Activated naive CD4-positive, alpha-beta T cell treated with anti-CD3 and anti-CD28 coated beads for 36 hours (primary cell): ENCODE measurements around the gene FBXO45. TPM values are rescaled to one million over a fixed set of nuclear protein-coding genes. Genes with fewer than 3 reads are reported as not detected.
"Not testable (repeated sequence)": the region's sequence is repeated elsewhere in the genome, so short reads cannot be mapped to it uniquely, and the experiment has no call there.

Source experiments
- CTCF ChIA-PET: fragments of 350-600 bp; sonication (Branson Sonifier 250); formaldehyde crosslinking; loops from one replicate; lab custom pipeline; 2021; ENCODE audit warnings: antibody characterized with exemption; lab: Charles Lee
- DNase-seq: peaks from one replicate; pipeline ENCODE4 v3.0.0-alpha.2; 2020
- H3K27ac Mint-ChIP-seq: one replicate; pipeline ENCODE4 v1.8.0; 2021; ENCODE audit warnings: mild to moderate bottlenecking, mixed read lengths
- H3K27me3 Mint-ChIP-seq: one replicate; pipeline ENCODE4 v1.8.0; 2021; ENCODE audit warnings: low read depth, mixed read lengths
- H3K36me3 Mint-ChIP-seq: one replicate; pipeline ENCODE4 v1.8.0; 2021; ENCODE audit warnings: low read depth, mixed read lengths
- H3K4me1 Mint-ChIP-seq: one replicate; pipeline ENCODE4 v1.8.0; 2021; ENCODE audit warnings: low read depth, mixed read lengths
- H3K4me3 Mint-ChIP-seq: one replicate; pipeline ENCODE4 v1.8.0; 2021; ENCODE audit warnings: mild to moderate bottlenecking, moderate library complexity, mixed read lengths
- H3K9me3 Mint-ChIP-seq: one replicate; pipeline ENCODE4 v1.8.0; 2021; ENCODE audit warnings: mixed read lengths
- intact Hi-C: fragments of 100-400 bp; cut with micrococcal nuclease; formaldehyde crosslinking; loops from one replicate; pipeline ENCODE4 v1.15.1; 2023
- total RNA-seq, 2 experiments: library from RNA; stranded (reverse); gene quantifications; one replicate each; pipeline ENCODE4 v1.2.3, GENCODE V29; 2021

Gene FBXO45
- total RNA-seq, 2 experiments from 2014 or later, result 11.8 to 12.8 TPM

- H3K36me3 Mint-ChIP-seq, result no peaks in the 10 kb centered on the region
- no peaks in the 10 kb centered on the region for H3K9me3 Mint-ChIP-seq
- no peak overlapping the region for H3K27ac Mint-ChIP-seq
- H3K4me1 Mint-ChIP-seq, result no peaks in the 10 kb centered on the region
- H3K27me3 Mint-ChIP-seq, result peaks cover 2% of the 10 kb centered on the region
- CTCF ChIA-PET, result interaction anchor here (0.6 to 3.1 kb wide), 11 partner anchors 8 to 199 kb away, joined by 3 to 12 read pairs (median 3); no protein-coding TSS in a partner anchor
- DNase-seq, result peak; percentile 83
- H3K4me3 Mint-ChIP-seq, result no peak overlapping the region
- intact Hi-C loops, result loop anchor here (1.0 to 2.0 kb wide), 5 partner anchors 31 to 431 kb away; partner anchors contain the start of genes FBXO45, PIGZ and WDR53
Observed at GRCh38 chr3:196537319-196537984, 31.0 kb upstream of the FBXO45 start.

DNA sequence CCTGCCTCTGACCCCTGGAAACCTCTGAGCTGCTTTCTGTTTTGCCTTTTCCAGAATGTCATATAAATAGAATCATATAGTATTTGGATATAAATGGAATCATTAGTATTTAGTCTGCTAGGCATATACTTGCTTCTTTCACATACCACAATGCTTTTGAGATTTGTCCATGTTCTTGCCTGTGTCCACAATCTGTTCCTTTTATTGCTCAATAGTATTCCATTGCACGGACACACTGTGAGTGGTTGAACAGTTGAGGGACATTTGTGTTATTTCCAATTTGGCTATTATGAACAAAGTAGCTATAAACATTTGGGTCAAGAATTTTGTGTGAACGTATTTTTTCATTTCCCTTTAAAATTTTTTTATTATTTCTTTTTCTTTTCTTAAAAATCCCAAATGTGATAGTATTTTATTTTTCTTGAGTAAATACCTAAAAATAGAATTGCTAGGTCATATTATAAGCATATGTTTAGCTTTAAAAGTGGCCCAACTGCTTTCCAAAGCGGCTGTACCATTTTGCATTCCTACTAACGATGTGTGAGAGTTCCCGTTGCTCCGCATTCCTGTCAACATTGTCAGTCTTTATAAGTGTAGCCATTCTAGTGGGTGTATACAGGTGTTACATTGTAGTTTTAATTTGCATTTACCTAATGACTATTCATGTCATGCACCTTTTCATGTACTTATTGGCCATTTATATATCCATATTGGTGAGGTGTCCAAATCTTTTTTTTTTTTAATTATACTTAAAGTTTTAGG, 26.6 kb upstream of the FBXO45 start:
- no peaks in the 10 kb centered on the region for H3K4me1 Mint-ChIP-seq
- H3K27ac Mint-ChIP-seq, result no peak overlapping the region
- no peak for DNase-seq
- CTCF ChIA-PET, result interaction anchor here (0.6 to 1.4 kb wide), 6 partner anchors 13 to 468 kb away, joined by 4 to 8 read pairs (median 4); no protein-coding TSS in a partner anchor
- H3K36me3 Mint-ChIP-seq, result no peaks in the 10 kb centered on the region
- peaks cover 2% of the 10 kb centered on the region for H3K27me3 Mint-ChIP-seq
- no peak overlapping the region for H3K4me3 Mint-ChIP-seq
- H3K9me3 Mint-ChIP-seq, result no peaks in the 10 kb centered on the region
- intact Hi-C loops, result no loop called here

DNA sequence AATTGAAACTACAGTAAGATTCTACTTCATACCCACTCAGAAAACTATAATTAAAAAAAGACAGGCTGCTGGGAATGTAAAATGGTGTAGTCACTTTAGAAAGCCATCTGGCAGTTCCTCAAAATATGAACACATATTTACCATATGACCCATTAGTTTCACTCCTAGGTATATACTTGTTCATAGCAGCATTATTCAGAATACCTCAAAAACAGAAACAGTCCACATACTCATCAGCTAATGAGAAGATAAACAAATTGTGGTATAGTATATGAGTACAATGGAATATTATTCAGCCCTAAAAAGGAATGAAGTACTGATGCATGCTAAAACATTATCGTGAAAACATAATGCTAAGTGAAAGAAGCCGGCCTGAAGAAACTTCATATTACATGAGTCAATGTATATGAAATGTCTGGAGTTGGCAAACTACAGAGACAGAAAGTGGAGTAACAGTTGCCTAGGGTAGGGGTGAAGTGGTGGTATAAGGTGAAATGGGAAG, 23.9 kb upstream of the FBXO45 start:
- Mint-ChIP-seq H3K4me3 (no peak overlapping the region), H3K9me3 (peaks cover 10% of the 10 kb centered on the region), H3K4me1 (no peaks in the 10 kb centered on the region), H3K36me3 (peaks cover 3% of the 10 kb centered on the region), H3K27me3 (peaks cover 2% of the 10 kb centered on the region), H3K27ac (no peak overlapping the region)
- intact Hi-C loops, result no loop called here
- no peak for DNase-seq
- CTCF ChIA-PET, result no interaction called here

DNA sequence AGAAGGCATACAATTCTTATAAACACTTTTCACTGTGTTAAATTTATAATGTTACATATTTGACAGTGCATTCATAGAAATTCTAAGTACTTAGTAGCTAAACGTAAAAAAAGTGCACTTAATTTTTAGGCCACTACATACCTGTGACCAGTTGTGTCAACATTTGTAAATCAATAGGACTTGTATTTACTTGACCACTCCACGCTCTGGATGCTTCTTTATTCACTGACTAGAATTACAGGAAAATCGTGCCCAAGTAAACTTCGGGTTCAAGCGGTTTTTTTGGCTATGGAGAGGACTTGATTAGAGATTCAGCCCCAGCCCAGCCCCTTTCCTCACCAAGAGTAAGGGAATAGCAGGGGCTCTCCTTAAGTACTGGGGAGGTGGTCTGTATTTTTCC, 21.9 kb upstream of the FBXO45 start:
- CTCF ChIA-PET, result interaction anchor here (1.0 kb wide), 1 partner anchor 27 kb away, joined by 3 read pairs; no protein-coding TSS in a partner anchor
- intact Hi-C loops, result no loop called here
- peaks cover 8% of the 10 kb centered on the region for H3K36me3 Mint-ChIP-seq
- H3K27me3 Mint-ChIP-seq, result peaks cover 2% of the 10 kb centered on the region
- H3K4me3 Mint-ChIP-seq, result no peak overlapping the region
- no peak for DNase-seq
- H3K4me1 Mint-ChIP-seq, result no peaks in the 10 kb centered on the region
- no peak overlapping the region for H3K27ac Mint-ChIP-seq
- H3K9me3 Mint-ChIP-seq, result peaks cover 20% of the 10 kb centered on the region

DNA sequence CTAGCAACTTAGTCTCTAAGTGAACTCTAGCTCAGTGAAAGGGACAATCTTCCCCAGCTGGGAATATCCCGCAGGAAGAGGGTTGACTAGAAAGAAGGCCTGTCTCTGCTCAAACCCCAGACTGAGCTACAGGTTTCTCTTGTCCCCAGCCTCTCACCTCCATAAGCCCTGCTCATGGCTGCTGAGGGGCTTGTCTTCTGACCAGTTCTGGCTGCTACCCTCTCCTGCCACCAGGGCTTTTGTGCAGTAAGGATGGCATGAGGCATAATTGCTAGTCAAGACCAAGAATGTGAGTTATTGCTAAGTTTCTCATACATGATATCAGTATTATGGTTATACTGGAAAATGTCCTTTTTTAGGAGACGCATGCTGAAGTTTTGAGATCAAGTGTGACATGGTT, 21.4 kb upstream of the FBXO45 start:
- CTCF ChIA-PET, result interaction anchor here (0.5 to 1.0 kb wide), 3 partner anchors 23 to 35 kb away, joined by 3 to 4 read pairs (median 3); no protein-coding TSS in a partner anchor
- H3K4me3 Mint-ChIP-seq, result no peak overlapping the region
- H3K27ac Mint-ChIP-seq, result no peak overlapping the region
- peaks cover 8% of the 10 kb centered on the region for H3K36me3 Mint-ChIP-seq
- DNase-seq, result no peak
- H3K27me3 Mint-ChIP-seq, result peaks cover 2% of the 10 kb centered on the region
- H3K4me1 Mint-ChIP-seq, result no peaks in the 10 kb centered on the region
- H3K9me3 Mint-ChIP-seq, result peaks cover 20% of the 10 kb centered on the region
- intact Hi-C loops, result no loop called here

DNA sequence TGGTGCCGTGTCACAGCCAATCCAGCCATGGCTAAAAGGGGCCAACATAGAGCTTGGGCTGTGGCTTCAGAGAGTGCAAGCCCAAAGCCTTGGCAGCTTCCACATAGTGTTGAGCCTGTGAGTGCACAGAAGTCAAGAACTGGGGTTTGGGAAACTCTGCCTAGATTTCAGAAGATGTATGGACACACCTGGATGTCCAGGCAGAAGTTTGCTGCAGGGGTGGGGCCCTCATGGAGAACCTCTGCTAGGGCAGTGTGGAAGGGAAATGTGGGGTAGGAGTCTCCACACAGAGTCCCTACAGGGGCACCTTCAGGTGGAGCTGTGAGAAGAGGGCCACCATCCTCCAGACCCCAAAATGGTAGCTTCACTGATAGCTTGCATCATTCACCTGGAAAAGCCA, 19.1 kb upstream of the FBXO45 start:
- H3K27me3 Mint-ChIP-seq, H3K27ac Mint-ChIP-seq, H3K4me1 Mint-ChIP-seq, H3K4me3 Mint-ChIP-seq, intact Hi-C loops, H3K36me3 Mint-ChIP-seq, DNase-seq: not testable (repeated sequence)
- CTCF ChIA-PET, result interaction anchor here (0.7 kb wide), 1 partner anchor 11 kb away, joined by 3 read pairs; no protein-coding TSS in a partner anchor
- peaks cover 20% of the 10 kb centered on the region for H3K9me3 Mint-ChIP-seq

DNA sequence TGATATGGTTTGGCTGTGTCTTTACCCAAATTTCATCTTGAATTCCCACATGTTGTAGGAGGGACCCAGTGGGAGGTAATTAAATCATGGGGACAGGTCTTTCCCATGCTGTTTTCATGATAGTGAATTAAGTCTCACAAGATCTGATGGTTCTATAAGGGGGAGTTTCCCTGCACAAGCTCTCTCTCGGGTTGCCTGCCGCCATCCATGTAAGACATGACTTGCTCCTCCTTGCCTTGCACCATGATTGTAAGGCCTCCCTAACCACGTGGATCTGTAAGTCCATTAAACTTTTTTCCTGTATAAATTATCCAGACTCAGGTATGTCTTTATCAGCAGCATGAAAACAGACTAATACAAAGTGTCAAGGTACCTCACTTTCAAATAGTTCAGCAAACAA, 18.3 kb upstream of the FBXO45 start:
- H3K4me1 Mint-ChIP-seq, H3K4me3 Mint-ChIP-seq, H3K27me3 Mint-ChIP-seq, DNase-seq, H3K36me3 Mint-ChIP-seq, H3K27ac Mint-ChIP-seq, intact Hi-C loops, CTCF ChIA-PET: not testable (repeated sequence)
- H3K9me3 Mint-ChIP-seq, result peaks cover 20% of the 10 kb centered on the region

GRCh38 chr3:196552253-196552652, 16.2 kb upstream of the FBXO45 start:
- Mint-ChIP-seq H3K36me3 (peaks cover 8% of the 10 kb centered on the region), H3K4me1 (peaks cover 2% of the 10 kb centered on the region), H3K4me3 (no peak overlapping the region), H3K27me3 (no peaks in the 10 kb centered on the region), H3K9me3 (peaks cover 20% of the 10 kb centered on the region), H3K27ac (no peak overlapping the region)
- no peak for DNase-seq
- intact Hi-C loops, result no loop called here
- CTCF ChIA-PET, result no interaction called here

- CTCF ChIA-PET, result interaction anchor here (1.3 to 1.7 kb wide), 2 partner anchors 25 to 30 kb away, joined by 3 to 4 read pairs; no protein-coding TSS in a partner anchor
- DNase-seq, result no peak
- Mint-ChIP-seq H3K4me3 (no peak overlapping the region), H3K36me3 (peaks cover 8% of the 10 kb centered on the region), H3K4me1 (peaks cover 2% of the 10 kb centered on the region), H3K27me3 (no peaks in the 10 kb centered on the region), H3K9me3 (peaks cover 15% of the 10 kb centered on the region), H3K27ac (no peak overlapping the region)
- intact Hi-C loops, result no loop called here
Observed at GRCh38 chr3:196553551-196553950, 14.9 kb upstream of the FBXO45 start.

DNA sequence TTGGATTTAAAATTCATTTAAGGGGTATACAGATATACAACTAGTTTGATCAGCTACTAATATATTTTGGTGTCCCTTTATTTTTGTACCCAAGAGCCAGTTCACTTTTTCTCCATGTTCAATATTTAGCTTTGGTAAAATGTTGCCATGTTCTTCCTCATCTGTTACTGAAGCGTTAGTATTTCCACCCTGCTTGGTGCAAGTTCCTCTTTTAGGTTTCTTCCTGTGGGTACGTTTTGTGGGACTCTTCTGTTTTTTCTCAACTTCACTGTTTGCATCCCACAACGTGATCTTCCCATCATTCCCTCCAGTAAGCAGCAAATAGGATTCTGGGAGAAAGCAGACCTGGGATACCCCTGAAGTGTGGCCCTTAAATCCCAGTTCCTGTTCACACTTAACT, 14.3 kb upstream of the FBXO45 start:
- H3K4me1 Mint-ChIP-seq, result peaks cover 2% of the 10 kb centered on the region
- H3K4me3 Mint-ChIP-seq, result no peak overlapping the region
- intact Hi-C loops, result no loop called here
- peaks cover 9% of the 10 kb centered on the region for H3K36me3 Mint-ChIP-seq
- no peak for DNase-seq
- H3K9me3 Mint-ChIP-seq, result peaks cover 13% of the 10 kb centered on the region
- no peaks in the 10 kb centered on the region for H3K27me3 Mint-ChIP-seq
- CTCF ChIA-PET, result interaction anchor here (1.3 to 2.9 kb wide), 3 partner anchors 16 to 31 kb away, joined by 3 to 12 read pairs (median 4); no protein-coding TSS in a partner anchor
- H3K27ac Mint-ChIP-seq, result no peak overlapping the region

DNA sequence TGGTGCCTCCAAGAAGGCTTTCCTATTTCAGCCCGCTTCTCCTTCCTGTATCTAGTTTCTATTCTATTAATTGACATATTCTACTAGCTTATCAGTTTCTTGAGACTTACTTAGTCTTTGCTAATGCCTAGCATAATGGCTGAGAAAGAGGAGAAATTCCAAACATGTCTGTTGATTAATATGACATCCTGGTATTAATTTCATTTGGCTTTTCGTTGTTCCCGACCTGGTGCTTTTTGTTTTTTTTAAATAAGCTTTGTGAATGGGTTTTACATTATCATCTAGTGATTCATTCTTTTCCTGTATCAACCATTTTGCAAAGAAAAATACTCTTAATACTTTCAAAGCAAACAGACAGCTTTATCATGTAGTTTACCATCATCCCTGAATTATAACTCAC, 13.2 kb upstream of the FBXO45 start:
- DNase-seq, result no peak
- H3K4me1 Mint-ChIP-seq, result peaks cover 7% of the 10 kb centered on the region
- peaks cover 4% of the 10 kb centered on the region for H3K9me3 Mint-ChIP-seq
- H3K4me3 Mint-ChIP-seq, result no peak overlapping the region
- H3K36me3 Mint-ChIP-seq, result peaks cover 3% of the 10 kb centered on the region
- no peaks in the 10 kb centered on the region for H3K27me3 Mint-ChIP-seq
- intact Hi-C loops, result no loop called here
- CTCF ChIA-PET, result interaction anchor here (0.6 to 2.9 kb wide), 4 partner anchors 18 to 538 kb away, joined by 3 to 12 read pairs (median 4); no protein-coding TSS in a partner anchor
- no peak overlapping the region for H3K27ac Mint-ChIP-seq

- Mint-ChIP-seq H3K36me3 (peaks cover 2% of the 10 kb centered on the region), H3K27ac (no peak overlapping the region), H3K9me3 (no peaks in the 10 kb centered on the region), H3K27me3 (no peaks in the 10 kb centered on the region), H3K4me3 (no peak overlapping the region), H3K4me1 (peaks cover 12% of the 10 kb centered on the region)
- CTCF ChIA-PET, result interaction anchor here (2.0 kb wide), 1 partner anchor 29 kb away, joined by 6 read pairs; no protein-coding TSS in a partner anchor
- intact Hi-C loops, result no loop called here
- DNase-seq, result no peak
Observed at GRCh38 chr3:196557236-196557635, 11.2 kb upstream of the FBXO45 start.
